Pons (tissue), 1 donor: ENCODE results near the gene IFT52.
"Not testable (repeated sequence)": the region's sequence is repeated elsewhere in the genome, so short reads cannot be mapped to it uniquely, and the experiment has no call there.

ENCODE experiments used
- DNase-seq: peaks from one replicate; pipeline ENCODE4 v3.0.0-alpha.2; 2016; ENCODE audit warnings: low spot score

The IFT52 gene

GRCh38 chr20:43651650-43652184, 61.0 kb downstream of the IFT52 start:
- DNase-seq = not testable (repeated sequence)

DNA sequence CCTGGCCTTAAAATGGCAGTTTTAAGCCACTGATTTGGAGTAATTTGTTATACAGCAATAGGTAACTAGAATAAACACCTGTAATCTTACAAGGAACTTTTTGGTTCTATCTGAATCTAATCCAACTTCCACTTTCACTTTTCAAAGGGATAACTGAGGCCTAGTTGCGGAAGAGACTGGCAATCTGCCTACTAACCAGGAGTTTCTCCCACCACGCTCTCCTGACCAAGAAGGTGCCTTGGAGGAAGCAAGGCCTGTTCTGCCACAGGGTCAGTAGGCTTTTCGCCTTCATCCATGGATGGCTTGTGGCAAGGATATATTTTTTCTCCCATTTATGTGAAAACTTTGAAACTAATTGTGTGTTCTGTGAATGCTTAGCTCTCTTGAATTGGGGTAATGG, 63.2 kb downstream of the IFT52 start:
- no peak for DNase-seq

DNA sequence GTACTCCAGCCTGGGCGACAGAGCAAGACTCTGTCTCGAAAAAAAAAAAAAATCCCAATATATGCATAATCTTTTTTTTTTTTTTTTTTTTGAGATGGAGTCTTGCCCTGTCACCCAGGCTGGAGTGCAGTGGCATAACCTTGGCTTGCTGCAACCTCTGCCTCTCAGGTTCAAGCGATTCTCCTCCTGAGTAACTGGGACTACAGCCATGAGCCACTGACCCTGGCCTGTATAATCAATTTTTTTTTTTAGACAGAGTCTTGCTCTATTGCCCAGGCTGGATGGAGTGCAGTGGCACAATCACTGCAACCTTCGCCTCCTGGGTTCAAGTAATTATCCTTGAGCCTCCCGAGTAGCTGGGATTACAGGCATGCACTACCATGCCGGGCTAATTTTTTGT, 64.4 kb downstream of the IFT52 start:
- DNase-seq = not testable (repeated sequence)

DNA sequence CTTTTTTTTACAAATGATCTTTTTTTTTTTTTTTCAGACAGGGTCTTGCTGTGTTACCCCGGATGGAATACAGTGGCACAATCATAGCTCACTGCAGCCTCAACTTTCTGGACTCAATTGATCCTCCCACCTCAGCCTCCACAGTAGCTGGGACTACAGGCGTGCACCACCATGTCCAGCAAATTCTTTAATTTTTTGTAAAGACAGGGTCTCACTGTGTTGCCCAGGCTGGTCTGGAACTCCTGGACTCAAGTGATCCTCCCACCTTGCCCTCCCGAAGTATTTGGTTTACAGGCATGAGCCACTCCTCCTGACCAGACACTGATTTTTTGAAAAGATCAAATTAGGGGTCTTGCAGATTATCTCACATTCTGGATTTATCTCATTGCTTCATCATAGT, 65.2 kb downstream of the IFT52 start:
- DNase-seq = no peak

GRCh38 chr20:43658069-43658722, 67.5 kb downstream of the IFT52 start:
- no peak for DNase-seq

DNA sequence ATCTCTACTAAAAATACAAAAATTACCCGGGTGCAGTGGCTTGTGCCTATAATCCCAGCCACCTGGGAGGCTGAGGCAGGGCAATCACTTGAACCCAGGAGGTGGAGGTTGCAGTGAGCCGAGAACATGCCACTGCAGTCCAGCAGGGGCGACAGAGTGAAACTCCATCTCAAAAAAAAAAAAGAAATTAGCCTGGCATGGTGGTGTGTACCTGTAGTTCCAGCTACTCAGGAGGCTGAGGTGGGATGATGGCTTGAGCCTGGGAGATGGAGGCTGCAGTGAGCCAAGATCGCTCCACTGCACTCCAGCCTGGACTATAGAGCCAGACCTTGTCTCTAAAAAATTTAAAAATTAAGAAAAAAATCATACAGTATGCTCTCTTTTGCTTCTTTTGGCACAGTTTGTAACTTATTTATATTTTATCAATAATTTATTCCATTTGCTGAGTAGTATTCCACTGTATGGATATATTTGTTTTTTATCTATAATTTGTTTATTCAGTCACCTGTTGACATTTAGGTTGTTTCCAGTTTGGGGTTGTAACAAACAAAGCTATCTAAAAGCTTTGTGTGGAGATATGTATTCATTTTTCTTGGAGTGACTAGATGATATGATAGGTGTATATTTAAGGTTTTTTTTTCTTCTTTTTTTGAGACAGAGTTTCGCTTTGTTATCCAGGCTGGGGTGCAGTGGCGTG, 68.1 kb downstream of the IFT52 start:
- DNase-seq = no peak

DNA sequence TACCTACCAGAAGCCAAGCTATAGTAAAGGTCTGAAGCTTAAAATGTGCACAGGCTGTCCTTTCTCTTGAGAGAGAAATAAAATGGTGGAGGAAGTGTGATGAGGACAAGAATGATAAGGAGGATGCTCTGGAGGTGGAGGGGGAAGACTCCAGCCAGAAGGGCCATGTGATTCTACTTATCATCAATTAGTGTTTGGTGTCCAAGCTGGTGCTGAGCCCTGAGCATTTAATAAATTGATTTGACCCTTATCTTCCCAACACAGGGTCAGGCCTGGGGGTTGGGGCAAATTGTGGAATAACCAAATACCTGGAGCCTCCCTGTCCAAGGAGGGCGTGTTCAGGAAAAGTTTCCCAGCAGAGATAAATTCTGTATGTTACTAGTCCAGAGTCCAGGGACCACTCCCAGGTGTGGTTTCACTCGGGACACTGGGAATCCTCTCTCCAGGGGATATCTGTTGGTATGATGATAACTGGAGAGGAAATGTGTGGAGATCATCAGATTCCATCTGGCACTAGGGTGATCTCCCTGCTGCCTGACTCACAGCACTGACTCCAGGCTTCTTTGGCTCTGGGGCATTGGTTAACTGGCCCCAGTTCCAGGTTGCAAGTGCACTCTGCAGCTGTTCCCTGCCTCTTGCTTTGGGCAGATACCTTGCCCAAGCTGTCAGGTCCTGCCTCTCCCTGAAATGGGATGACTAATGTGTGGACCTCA, 72.4 kb downstream of the IFT52 start:
- DNase-seq = no peak

GRCh38 chr20:43665466-43666176, 74.9 kb downstream of the IFT52 start:
- DNase-seq = no peak

- no peak for DNase-seq
Measured at GRCh38 chr20:43666376-43667328, 75.9 kb downstream of the IFT52 start, which contains the start of gene MYBL2. Gene MYBL2, plus strand, starts transcription at chr20:43667114. Its CDS starts 170 bp downstream, at chr20:43667284.

GRCh38 chr20:43667341-43668132, 76.8 kb downstream of the IFT52 start:
- no peak for DNase-seq

DNA sequence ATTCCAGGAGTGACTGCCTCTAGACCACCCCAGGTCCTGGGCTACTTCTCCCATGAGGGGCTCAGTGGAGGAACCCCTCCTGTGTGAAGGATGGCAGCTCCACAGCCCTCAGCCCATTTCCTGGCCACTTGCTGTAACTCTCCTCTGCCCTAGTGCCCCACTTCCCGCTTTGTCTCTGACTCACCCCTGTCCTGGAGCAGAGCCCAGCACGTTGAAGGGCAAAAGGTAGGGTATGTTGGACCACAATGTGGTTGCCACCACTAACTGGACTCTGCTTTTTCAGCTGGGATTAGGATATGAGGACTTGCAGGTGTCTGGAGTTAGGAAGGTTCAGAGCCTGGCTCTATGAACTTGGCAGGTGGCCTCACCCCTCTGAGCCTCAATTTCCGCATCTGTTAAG, 78.6 kb downstream of the IFT52 start:
- no peak for DNase-seq

DNA sequence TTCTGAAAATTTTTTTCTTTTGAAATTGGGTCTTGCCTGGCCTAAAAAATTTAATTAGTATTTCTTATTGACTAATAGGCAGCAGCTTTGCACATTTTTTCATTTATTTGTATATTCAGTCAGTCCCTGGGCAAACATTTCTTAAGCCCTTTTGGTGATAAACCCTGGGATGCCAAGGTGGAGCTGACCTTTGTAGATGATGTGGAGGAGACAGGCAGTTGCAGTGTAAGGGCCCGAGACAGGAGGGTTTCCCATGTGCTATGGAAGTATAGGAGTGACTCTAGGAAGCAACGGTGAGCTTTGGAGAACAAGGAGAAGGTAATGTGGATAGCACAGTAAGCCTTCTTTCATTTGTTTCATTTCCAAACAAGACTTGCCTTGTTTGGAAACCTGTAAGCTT, 79.7 kb downstream of the IFT52 start:
- no peak for DNase-seq

DNA sequence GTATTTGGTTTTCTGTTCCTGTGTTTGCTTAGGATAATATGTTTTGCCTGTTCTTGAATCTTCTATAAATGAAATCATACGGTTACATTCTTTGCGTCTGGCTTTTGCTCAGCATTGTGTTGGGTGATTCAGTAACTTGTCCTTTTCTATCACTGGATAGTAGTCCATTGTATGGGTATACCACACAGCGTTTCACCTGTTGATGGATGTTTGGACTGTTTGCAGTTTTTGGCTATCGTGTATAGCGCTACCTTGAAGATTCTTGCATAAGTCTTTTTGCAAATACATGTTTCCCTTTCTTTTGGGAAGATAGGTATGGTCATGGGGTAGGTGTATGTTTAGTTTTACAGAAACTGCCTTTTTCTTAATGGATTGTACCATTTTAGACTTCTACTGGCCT, 85.6 kb downstream of the IFT52 start:
- no peak for DNase-seq

DNA sequence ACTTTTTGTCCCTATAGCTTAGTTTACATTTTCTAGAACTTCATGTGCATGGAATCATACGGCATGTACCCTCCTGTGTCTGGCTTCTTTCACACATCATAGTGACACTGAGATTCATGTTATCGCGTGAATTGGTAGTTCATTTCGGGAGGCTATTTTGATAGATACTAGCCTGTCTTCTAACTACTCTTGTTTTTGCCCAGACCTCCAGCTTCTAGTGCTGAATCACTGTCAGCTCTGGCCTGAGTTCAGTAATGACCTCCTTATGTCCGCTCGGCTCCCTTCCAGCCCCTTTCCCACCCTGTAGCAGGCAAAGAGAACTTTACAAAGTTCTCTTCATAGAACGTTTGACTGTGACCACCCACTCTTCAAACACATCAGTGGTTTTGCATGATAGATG, 90.2 kb downstream of the IFT52 start:
- DNase-seq = no peak

GRCh38 chr20:43681468-43681942, 90.8 kb downstream of the IFT52 start:
- no peak for DNase-seq

- DNase-seq = no peak
Measured at GRCh38 chr20:43681991-43682410, 91.3 kb downstream of the IFT52 start.

DNA sequence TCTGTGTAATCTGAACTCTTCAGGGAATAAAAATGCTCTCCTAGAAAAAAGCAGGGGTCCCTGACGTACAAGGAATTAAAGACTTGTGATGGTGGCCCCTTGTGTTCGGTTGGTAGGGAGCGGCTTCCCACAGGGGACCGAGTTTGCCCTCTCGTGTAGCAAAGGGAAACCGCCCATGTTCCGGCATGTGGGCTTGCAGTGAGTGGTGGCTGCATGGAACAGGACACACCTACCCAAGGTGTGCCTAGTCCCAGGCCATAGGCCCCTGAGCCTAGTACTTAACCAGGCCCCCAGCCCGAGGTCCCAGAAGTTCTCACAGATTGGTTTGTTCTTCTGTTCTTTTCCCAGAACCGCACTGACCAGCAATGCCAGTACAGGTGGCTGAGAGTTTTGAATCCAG, 91.7 kb downstream of the IFT52 start:
- DNase-seq = no peak

- no peak for DNase-seq
Measured at GRCh38 chr20:43686820-43687219, 96.1 kb downstream of the IFT52 start.

GRCh38 chr20:43689165-43689564, 98.4 kb downstream of the IFT52 start:
- no peak for DNase-seq
